ENCODE measurements around the gene DNAH1. TPM values are rescaled to one million over a fixed set of nuclear protein-coding genes. Genes with fewer than 3 reads are reported as not detected.
A peak's percentile ranks its signal among the peaks of the same experiment; 100 is the strongest.

Gene DNAH1
- total and polyA plus RNA-seq, 2 of the 13 experiments (the other 11 are each of a cell fraction or from before 2014, with no cell fraction given): 0.64 to 3.5 TPM

- TF ChIP-seq BCLAF1 (IDR thresholded peaks at IDR 0.05) (no peak), ETV5 (CRISPR knock-in tag; IDR thresholded peaks at IDR 0.05; ENCODE audit: borderline replicate concordance) (no peak), NFE2L2 (IDR thresholded peaks at IDR 0.05; ENCODE audit: low read length) (no peak), ZNF317 (CRISPR knock-in tag; IDR thresholded peaks at IDR 0.05) (peak; percentile 31; the same call in 1 of the 2 replicates), KAT2B (IDR thresholded peaks at IDR 0.05; ENCODE audit: borderline replicate concordance, low read depth, low read length) (no peak), FOXA3 (CRISPR knock-in tag; IDR thresholded peaks at IDR 0.05) (peak; percentile 36; the same call in 1 of the 2 replicates), ZNF777 (CRISPR knock-in tag; IDR thresholded peaks at IDR 0.05) (peak; percentile 50; the same call in 1 of the 2 replicates), KLF11 (CRISPR knock-in tag; IDR thresholded peaks at IDR 0.05) (0 out of 2 replicates have a peak, but pooled peaks have one; percentile 8), ZC3H13 (CRISPR knock-in tag; IDR thresholded peaks at IDR 0.05) (peak; percentile 43; the same call in 1 of the 2 replicates), JUND (CRISPR knock-in tag; IDR thresholded peaks at IDR 0.05) (no peak; the same call in 1 of the 2 replicates), NFIB (CRISPR knock-in tag; IDR thresholded peaks at IDR 0.05; ENCODE audit: borderline replicate concordance) (no peak), ZKSCAN8 (CRISPR knock-in tag; IDR thresholded peaks at IDR 0.05; ENCODE audit: borderline replicate concordance) (no peak), ZNF142 (CRISPR knock-in tag; IDR thresholded peaks at IDR 0.05) (0 out of 2 replicates have a peak, but pooled peaks have one; percentile 27), ZNF710 (CRISPR knock-in tag; IDR thresholded peaks at IDR 0.05; ENCODE audit: borderline replicate concordance) (0 out of 2 replicates have a peak, but pooled peaks have one; percentile 41)
- TF ChIP-seq, protein P1, sequence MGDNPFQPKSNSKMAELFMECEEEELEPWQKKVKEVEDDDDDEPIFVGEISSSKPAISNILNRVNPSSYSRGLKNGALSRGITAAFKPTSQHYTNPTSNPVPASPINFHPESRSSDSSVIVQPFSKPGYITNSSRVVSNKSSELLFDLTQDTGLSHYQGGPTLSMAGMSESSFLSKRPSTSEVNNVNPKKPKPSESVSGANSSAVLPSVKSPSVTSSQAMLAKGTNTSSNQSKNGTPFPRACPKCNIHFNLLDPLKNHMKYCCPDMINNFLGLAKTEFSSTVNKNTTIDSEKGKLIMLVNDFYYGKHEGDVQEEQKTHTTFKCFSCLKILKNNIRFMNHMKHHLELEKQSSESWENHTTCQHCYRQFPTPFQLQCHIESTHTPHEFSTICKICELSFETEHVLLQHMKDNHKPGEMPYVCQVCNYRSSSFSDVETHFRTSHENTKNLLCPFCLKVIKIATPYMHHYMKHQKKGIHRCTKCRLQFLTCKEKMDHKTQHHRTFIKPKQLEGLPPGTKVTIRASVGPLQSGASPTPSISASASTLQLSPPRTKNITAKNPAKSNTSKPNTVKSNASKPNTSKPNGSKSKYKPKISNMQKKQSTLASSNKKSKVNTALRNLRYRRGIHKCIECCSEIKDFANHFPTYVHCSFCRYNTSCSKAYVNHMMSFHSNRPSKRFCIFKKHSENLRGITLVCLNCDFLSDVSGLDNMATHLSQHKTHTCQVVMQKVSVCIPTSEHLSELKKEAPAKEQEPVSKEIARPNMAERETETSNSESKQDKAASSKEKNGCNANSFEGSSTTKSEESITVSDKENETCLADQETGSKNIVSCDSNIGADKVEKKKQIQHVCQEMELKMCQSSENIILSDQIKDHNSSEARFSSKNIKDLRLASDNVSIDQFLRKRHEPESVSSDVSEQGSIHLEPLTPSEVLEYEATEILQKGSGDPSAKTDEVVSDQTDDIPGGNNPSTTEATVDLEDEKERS (CRISPR knock-in tag; IDR thresholded peaks at IDR 0.05): no peak
Measured at GRCh38 chr3:52278510-52279069, 37.5 kb upstream of the DNAH1 start, which contains the start of gene WDR82 (continued).
